Mononuclear cell (primary cell): ENCODE data around the gene IL34. TPM values are rescaled to one million over a fixed set of nuclear protein-coding genes. Genes with fewer than 3 reads are reported as not detected.

Source experiments
- H3K27me3 ChIP-seq: 2 replicates; pipeline ENCODE4 v1.6.0; 2011; ENCODE audit warnings: low read length, control low read depth; ENCODE audit not compliant: insufficient read depth
- H3K4me1 ChIP-seq: 2 replicates; pipeline ENCODE4 v1.5.1; 2011; ENCODE audit warnings: mild to moderate bottlenecking, low read length, control low read depth; ENCODE audit not compliant: insufficient read depth
- H3K4me3 ChIP-seq: 2 replicates; pipeline ENCODE4 v1.5.1; 2011; ENCODE audit warnings: mild to moderate bottlenecking, low read length, moderate library complexity
- H3K9me3 ChIP-seq: 2 replicates; pipeline ENCODE4 v1.5.1; 2011; ENCODE audit warnings: low read depth, mild to moderate bottlenecking, control low read depth, low read length
- total RNA-seq: library from RNA; depleted of rRNA; stranded (reverse); fragments of >200 nt; gene quantifications from one replicate; pipeline ENCODE4 v1.2.3, GENCODE V29; 2012

The IL34 gene
- 0.52 TPM for total RNA-seq

- H3K27me3 ChIP-seq, result no peaks in the 10 kb centered on the region
- H3K9me3 ChIP-seq, result no peaks in the 10 kb centered on the region
- no peak within 1 kb of the TSS for H3K4me3 ChIP-seq
- H3K4me1 ChIP-seq, result no peaks in the 10 kb centered on the region
These were observed at the start of gene IL34 for GRCh38 chr16:70646260-70647241. TSS of gene IL34 (plus strand) at chr16:70646559. CDS start at chr16:70646948, 389 bp downstream.

GRCh38 chr16:70597135-70597835 is 49.1 kb upstream of the IL34 start:
- no peaks in the 10 kb centered on the region for H3K9me3 ChIP-seq
- no peaks in the 10 kb centered on the region for H3K4me1 ChIP-seq
- H3K4me3 ChIP-seq, result no peak overlapping the region
- H3K27me3 ChIP-seq, result no peaks in the 10 kb centered on the region

- Histone ChIP-seq H3K4me1 (no peaks in the 10 kb centered on the region), H3K27me3 (no peaks in the 10 kb centered on the region), H3K4me3 (no peak overlapping the region)
These were observed 47.3 kb upstream of the IL34 start for GRCh38 chr16:70598937-70599503.

GRCh38 chr16:70600730-70601129 is 45.6 kb upstream of the IL34 start:
- Histone ChIP-seq H3K4me3 (no peak overlapping the region), H3K4me1 (no peaks in the 10 kb centered on the region), H3K27me3 (no peaks in the 10 kb centered on the region), H3K9me3 (no peaks in the 10 kb centered on the region)

More at GRCh38 chr16:70598937-70599503, 47.3 kb upstream of the IL34 start:
- H3K9me3 ChIP-seq, result no peaks in the 10 kb centered on the region

GRCh38 chr16:70601576-70602575 is 44.5 kb upstream of the IL34 start:
- Histone ChIP-seq H3K4me1 (no peaks in the 10 kb centered on the region), H3K4me3 (no peak overlapping the region), H3K27me3 (no peaks in the 10 kb centered on the region), H3K9me3 (no peaks in the 10 kb centered on the region)

GRCh38 chr16:70602831-70603230 is 43.5 kb upstream of the IL34 start:
- Histone ChIP-seq H3K27me3 (no peaks in the 10 kb centered on the region), H3K9me3 (no peaks in the 10 kb centered on the region), H3K4me3 (no peak overlapping the region), H3K4me1 (no peaks in the 10 kb centered on the region)

GRCh38 chr16:70604407-70605282 is 41.7 kb upstream of the IL34 start:
- Histone ChIP-seq H3K9me3 (no peaks in the 10 kb centered on the region), H3K4me3 (no peak overlapping the region), H3K4me1 (no peaks in the 10 kb centered on the region), H3K27me3 (no peaks in the 10 kb centered on the region)

GRCh38 chr16:70605283-70605657 is 41.1 kb upstream of the IL34 start:
- Histone ChIP-seq H3K4me3 (no peak overlapping the region), H3K9me3 (no peaks in the 10 kb centered on the region), H3K4me1 (no peaks in the 10 kb centered on the region), H3K27me3 (no peaks in the 10 kb centered on the region)

- Histone ChIP-seq H3K4me1 (no peaks in the 10 kb centered on the region), H3K9me3 (no peaks in the 10 kb centered on the region), H3K27me3 (no peaks in the 10 kb centered on the region), H3K4me3 (no peak overlapping the region)
These were observed 37.8 kb upstream of the IL34 start for GRCh38 chr16:70608521-70608920.

GRCh38 chr16:70610273-70611223 is 35.8 kb upstream of the IL34 start:
- Histone ChIP-seq H3K4me1 (no peaks in the 10 kb centered on the region), H3K4me3 (no peak overlapping the region), H3K27me3 (no peaks in the 10 kb centered on the region), H3K9me3 (no peaks in the 10 kb centered on the region)

- Histone ChIP-seq H3K9me3 (no peaks in the 10 kb centered on the region), H3K4me1 (no peaks in the 10 kb centered on the region), H3K27me3 (no peaks in the 10 kb centered on the region), H3K4me3 (no peak overlapping the region)
These were observed 35.1 kb upstream of the IL34 start for GRCh38 chr16:70611224-70611598.

GRCh38 chr16:70611785-70612303 is 34.5 kb upstream of the IL34 start:
- Histone ChIP-seq H3K9me3 (no peaks in the 10 kb centered on the region), H3K27me3 (no peaks in the 10 kb centered on the region), H3K4me1 (no peaks in the 10 kb centered on the region), H3K4me3 (no peak overlapping the region)
